T47D (cell line): Measurements from ENCODE around the gene TXNRD1.
A peak's percentile ranks its signal among the peaks of the same experiment; 100 is the strongest.
"Not testable (repeated sequence)": the region's sequence is repeated elsewhere in the genome, so short reads cannot be mapped to it uniquely, and the experiment has no call there.

ENCODE experiments used
- DNase-seq, 2 experiments: peaks; one replicate each; pipeline versions ENCODE4 v3.0.0 to v3.0.0-alpha.2; 2011 to 2012; ENCODE audit warnings: low read depth in 1 of 2, low spot score in 1 of 2
- JUND ChIP-seq: IDR thresholded peaks from 2 replicates; pipeline ENCODE4 v1.6.1; 2012; ENCODE audit warnings: low read depth
- in situ Hi-C: cut with HindIII; loops from 2 replicates; pipeline ENCODE4 v1.10.0; 2016; ENCODE audit warnings: low sequenced_read_pairs, low pct_unique_long_range_greater_than_20kb

The TXNRD1 gene

GRCh38 chr12:104323899-104324298 is 108.3 kb downstream of the TXNRD1 start:
- in situ Hi-C loops: no loop called here
- no peak for DNase-seq
- no peak for TF ChIP-seq JUND

DNA sequence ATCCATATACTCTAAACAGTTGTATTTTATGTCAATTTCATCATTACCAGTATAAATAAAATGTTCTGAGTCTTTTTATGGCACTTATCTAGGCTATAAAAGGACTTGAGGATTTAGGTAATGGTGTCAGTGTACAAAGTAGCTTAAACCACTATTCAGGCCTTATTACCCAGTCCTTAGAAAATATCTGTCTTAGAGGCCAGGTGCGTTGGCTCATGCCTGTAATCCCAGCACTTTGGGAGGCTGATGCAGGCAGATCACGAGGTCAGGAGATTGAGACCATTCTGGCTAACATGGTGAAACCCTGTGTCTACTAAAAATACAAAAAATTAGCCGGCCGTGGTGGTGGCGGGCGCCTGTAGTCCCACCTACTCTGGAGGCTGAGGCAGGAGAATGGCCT is 112.7 kb downstream of the TXNRD1 start:
- in situ Hi-C loops, DNase-seq: not testable (repeated sequence)

DNA sequence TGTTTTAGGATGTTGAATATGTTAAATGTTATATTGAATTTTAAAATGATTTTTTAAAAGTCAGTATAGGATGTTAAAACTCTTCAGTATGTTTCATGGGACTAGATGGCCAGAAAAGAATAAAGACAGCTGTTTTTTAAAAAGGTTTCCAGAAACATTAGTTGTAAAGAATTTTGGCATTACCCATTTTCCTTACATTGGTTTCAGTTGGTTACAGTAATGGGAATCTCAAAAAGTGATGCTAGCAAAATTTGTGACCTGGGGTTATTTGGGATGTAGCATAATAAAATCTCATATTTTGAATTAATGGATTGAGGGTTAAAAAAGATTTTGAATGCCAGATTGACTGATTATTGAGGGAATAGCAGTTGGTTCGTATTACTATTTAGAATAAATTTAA is 113.2 kb downstream of the TXNRD1 start:
- no peak for TF ChIP-seq JUND
- no peak for DNase-seq
- in situ Hi-C loops: no loop called here

- in situ Hi-C loops: no loop called here
- DNase-seq: no peak
- no peak for TF ChIP-seq JUND
Observed at GRCh38 chr12:104329707-104330532, 114.3 kb downstream of the TXNRD1 start.

GRCh38 chr12:104331376-104331775 is 115.8 kb downstream of the TXNRD1 start:
- no peak for DNase-seq
- TF ChIP-seq JUND: no peak
- in situ Hi-C loops: no loop called here

DNA sequence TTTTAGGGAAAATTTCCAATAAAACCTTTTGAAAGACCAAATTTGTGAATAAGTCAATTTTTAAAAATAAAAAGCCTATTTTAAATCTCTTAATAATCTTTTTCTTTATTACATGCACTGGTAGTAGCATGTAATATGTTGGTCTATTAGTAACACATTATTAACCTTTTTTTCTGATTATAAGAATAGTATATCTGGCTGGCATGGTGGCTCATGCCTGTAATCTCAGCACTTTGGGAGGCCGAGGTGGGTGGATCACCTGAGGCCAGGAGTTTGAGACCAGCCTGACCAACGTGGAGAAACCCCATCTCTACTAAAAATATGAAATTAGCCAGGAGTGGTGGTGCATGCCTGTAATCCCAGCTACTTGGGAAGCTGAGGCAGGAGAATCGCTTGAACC is 116.7 kb downstream of the TXNRD1 start:
- in situ Hi-C loops, DNase-seq: not testable (repeated sequence)

- no peak for TF ChIP-seq JUND
- in situ Hi-C loops: no loop called here
- DNase-seq: no peak
Observed at GRCh38 chr12:104333692-104334255, 118.2 kb downstream of the TXNRD1 start.

DNA sequence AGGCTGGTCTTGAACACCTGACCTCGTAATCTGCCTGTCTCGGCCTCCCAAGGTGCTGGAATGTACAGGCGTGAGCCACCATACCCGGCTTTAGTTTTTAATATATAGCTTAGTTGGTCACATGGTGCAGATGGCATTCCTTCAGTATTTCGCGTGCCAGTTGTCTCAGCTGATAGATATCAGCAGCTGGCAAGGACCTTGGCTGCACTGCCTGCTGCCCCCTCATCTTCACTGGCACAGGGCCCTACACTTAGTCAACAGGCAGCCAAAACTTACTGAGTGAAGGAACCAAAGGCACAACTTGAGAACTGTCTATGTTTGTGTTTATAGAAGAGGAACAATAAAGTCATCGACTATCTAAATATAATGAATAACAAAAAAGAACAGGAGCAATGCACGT is 119.0 kb downstream of the TXNRD1 start:
- TF ChIP-seq JUND: no peak
- DNase-seq: no peak
- in situ Hi-C loops: no loop called here

DNA sequence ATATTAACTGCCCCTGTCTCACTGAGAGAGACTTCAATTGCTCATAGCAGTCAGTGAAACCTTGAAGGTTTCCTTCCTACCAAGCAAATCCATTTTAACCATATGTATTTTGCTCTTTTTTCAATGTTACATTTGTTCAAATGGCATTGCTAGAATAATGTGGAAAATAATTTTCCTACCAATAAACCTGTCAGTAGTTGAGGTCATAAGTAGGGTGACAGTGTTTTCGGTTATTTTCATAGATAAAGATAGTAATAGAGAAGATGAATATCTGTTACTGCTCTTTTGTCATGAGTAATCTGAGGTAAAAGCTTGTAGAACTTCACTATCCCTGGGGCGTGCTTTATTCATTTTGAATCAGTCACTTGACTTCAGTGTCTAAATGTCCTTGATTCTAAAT is 120.5 kb downstream of the TXNRD1 start:
- DNase-seq: no peak
- TF ChIP-seq JUND: no peak
- in situ Hi-C loops: no loop called here

- DNase-seq: no peak
- in situ Hi-C loops: no loop called here
Observed at GRCh38 chr12:104337030-104337558, 121.5 kb downstream of the TXNRD1 start.

DNA sequence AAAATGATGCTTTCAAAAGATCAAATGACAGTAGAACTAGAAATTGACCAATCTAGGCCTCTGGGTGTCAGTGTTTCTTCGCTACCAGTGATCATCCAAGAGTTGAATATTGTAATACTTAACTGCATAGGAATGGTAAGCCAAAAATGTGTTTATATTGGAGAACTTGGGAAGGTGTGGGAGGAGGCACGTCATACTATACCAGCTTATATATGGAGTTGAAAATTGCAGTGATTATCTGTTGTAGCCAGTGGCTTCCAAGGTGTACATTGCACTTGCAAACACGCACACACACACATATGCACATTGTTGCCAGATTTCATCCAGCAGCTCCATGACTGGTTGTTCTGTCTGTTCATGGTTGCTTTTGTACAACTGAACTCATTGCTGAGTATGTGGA is 124.1 kb downstream of the TXNRD1 start:
- DNase-seq: peak in 1 of 2 experiments; percentile 23
- in situ Hi-C loops: no loop called here
- TF ChIP-seq JUND: no peak

More at GRCh38 chr12:104337030-104337558, 121.5 kb downstream of the TXNRD1 start:
- no peak for TF ChIP-seq JUND

GRCh38 chr12:104340177-104340576 is 124.6 kb downstream of the TXNRD1 start:
- no peak for TF ChIP-seq JUND
- in situ Hi-C loops: no loop called here
- no peak for DNase-seq

- in situ Hi-C loops: no loop called here
- TF ChIP-seq JUND: no peak
- DNase-seq: no peak
Observed at GRCh38 chr12:104340925-104341611, 125.5 kb downstream of the TXNRD1 start.
